Peyer's patch (tissue), 4 donors: ENCODE results near the gene CLNK. TPM values are rescaled to one million over a fixed set of nuclear protein-coding genes. Genes with fewer than 3 reads are reported as not detected.

Experiments
- DNase-seq, 3 donors: peaks; one replicate each; pipeline ENCODE4 v3.0.0-alpha.2; 2017 to 2019
- H3K27ac ChIP-seq, 4 donors: fragments of 200-600 bp; sonication (generic); one replicate each; pipeline ENCODE4 v1.5.1; 2016 to 2019
- H3K27me3 ChIP-seq, 2 donors: fragments of 200-600 bp; sonication (generic); one replicate each; pipeline ENCODE4 v1.5.1; 2019
- H3K36me3 ChIP-seq, 3 donors: fragments of 200-600 bp; sonication (generic); one replicate each; pipeline ENCODE4 v1.5.1; 2016 to 2019
- H3K4me1 ChIP-seq, 4 donors: fragments of 200-600 bp; sonication (generic); one replicate each; pipeline ENCODE4 v1.5.1; 2016 to 2019
- H3K4me3 ChIP-seq, 4 donors: fragments of 200-600 bp; sonication (generic); 1 replicate in 3 of 4; 2 replicates in 1 of 4; pipeline ENCODE4 v1.5.1; 2016 to 2019; ENCODE audit warnings: mild to moderate bottlenecking in 1 of 4
- H3K9me3 ChIP-seq, 4 donors: fragments of 200-600 bp; sonication (generic); one replicate each; pipeline ENCODE4 v1.5.1; 2016 to 2019; ENCODE audit warnings: mild to moderate bottlenecking in 1 of 4
- POLR2A ChIP-seq, 2 donors: fragments of 450-650 bp; IDR thresholded peaks; one replicate each; pipeline ENCODE4 v1.5.1; 2017; ENCODE audit warnings: antibody characterized with exemption in 2 of 2, mild to moderate bottlenecking in 2 of 2, moderate library complexity in 2 of 2
- total RNA-seq, 4 donors: library from RNA; depleted of rRNA; stranded (reverse); fragments of >200 nt; gene quantifications; one replicate each; pipeline ENCODE4 v1.1.0, GENCODE V29; 2016
- TF ChIP-seq, protein P1 (sequence below), 6 experiments: fragments of 450-650 bp in 4 of 6; fragments of 200-600 bp in 2 of 6; sonication (generic) in 1 of 6; IDR thresholded peaks; one replicate each; pipeline ENCODE4 v1.5.1; 2017 to 2019; ENCODE audit warnings: antibody characterized with exemption in 6 of 6, mild to moderate bottlenecking in 3 of 6, moderate library complexity in 1 of 6

CLNK gene
- total RNA-seq, 4 donors from 2014 or later = 0.13 to 4.1 TPM; not detected in 2

DNA sequence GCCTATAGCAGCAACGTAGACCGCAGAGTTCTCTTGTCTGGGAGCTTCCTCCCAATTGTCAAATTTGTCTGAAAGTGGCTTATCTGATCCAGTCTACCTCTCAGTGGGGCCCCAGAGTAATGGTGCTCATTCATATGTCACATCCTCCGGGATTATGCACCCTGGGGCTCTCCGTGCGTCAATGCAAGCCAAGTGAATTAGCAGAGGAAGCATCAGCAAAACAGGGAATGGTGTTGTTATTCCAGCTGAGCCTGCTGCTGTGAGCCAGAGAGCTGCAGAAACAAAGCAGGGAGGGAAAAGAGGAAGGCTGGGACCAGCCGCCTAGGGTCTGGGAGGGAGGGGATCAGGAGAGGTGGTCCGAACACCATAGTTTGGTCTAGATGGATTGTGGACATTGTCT lies 95.2 kb downstream of the CLNK start:
- Histone ChIP-seq H3K36me3 (no peaks in the 10 kb centered on the region), H3K4me1 (peaks cover 0 to 4% (median 0%) of the 10 kb centered on the region in 4 donors), H3K27ac (no peak overlapping the region), H3K9me3 (no peaks in the 10 kb centered on the region), H3K4me3 (no peak overlapping the region), H3K27me3 (no peaks in the 10 kb centered on the region)
- no peak for DNase-seq
- no peak for TF ChIP-seq POLR2A (IDR thresholded peaks at IDR 0.05)

GRCh38 chr4:10587697-10588096 lies 96.9 kb downstream of the CLNK start:
- Histone ChIP-seq H3K4me1 (peaks cover 0 to 12% (median 0%) of the 10 kb centered on the region in 4 donors), H3K27ac (no peak overlapping the region), H3K4me3 (no peak overlapping the region), H3K9me3 (no peaks in the 10 kb centered on the region), H3K27me3 (no peaks in the 10 kb centered on the region), H3K36me3 (no peaks in the 10 kb centered on the region)
- TF ChIP-seq, protein P1, sequence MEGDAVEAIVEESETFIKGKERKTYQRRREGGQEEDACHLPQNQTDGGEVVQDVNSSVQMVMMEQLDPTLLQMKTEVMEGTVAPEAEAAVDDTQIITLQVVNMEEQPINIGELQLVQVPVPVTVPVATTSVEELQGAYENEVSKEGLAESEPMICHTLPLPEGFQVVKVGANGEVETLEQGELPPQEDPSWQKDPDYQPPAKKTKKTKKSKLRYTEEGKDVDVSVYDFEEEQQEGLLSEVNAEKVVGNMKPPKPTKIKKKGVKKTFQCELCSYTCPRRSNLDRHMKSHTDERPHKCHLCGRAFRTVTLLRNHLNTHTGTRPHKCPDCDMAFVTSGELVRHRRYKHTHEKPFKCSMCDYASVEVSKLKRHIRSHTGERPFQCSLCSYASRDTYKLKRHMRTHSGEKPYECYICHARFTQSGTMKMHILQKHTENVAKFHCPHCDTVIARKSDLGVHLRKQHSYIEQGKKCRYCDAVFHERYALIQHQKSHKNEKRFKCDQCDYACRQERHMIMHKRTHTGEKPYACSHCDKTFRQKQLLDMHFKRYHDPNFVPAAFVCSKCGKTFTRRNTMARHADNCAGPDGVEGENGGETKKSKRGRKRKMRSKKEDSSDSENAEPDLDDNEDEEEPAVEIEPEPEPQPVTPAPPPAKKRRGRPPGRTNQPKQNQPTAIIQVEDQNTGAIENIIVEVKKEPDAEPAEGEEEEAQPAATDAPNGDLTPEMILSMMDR (IDR thresholded peaks at IDR 0.05) = no peak
- no peak for TF ChIP-seq POLR2A (IDR thresholded peaks at IDR 0.05)
- DNase-seq = peak in 1 of 3 donors; percentile 20

GRCh38 chr4:10587296-10587695 lies 97.3 kb downstream of the CLNK start:
- H3K36me3 ChIP-seq = no peaks in the 10 kb centered on the region
- DNase-seq = no peak
- H3K4me1 ChIP-seq = peaks cover 0 to 12% (median 0%) of the 10 kb centered on the region in 4 donors
- H3K9me3 ChIP-seq = no peaks in the 10 kb centered on the region
- no peak overlapping the region for H3K4me3 ChIP-seq
- H3K27ac ChIP-seq = no peak overlapping the region
- no peak for TF ChIP-seq POLR2A (IDR thresholded peaks at IDR 0.05)
- TF ChIP-seq, protein P1 (IDR thresholded peaks at IDR 0.05) = no peak
- H3K27me3 ChIP-seq = no peaks in the 10 kb centered on the region

DNA sequence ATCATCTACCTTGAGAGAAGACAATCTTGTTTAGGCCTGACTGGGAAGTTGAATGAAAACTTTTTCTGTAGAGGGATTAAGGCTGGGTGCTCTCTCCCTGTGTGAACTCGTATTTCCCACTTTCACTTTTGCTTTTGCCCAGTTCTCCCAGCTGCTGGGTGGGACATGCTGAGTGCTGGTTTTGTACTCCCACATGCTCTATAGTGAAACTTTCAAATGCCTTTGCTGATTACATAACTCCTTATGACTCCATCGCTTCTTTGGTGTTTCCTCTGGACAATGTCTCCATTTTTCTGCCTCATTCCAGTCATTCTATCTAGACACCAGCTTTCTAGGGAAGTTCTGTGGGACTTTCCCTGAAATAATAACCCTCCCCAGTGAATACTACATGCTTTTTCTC lies 100.5 kb downstream of the CLNK start:
- TF ChIP-seq, protein P1 (IDR thresholded peaks at IDR 0.05) = no peak
- TF ChIP-seq POLR2A (IDR thresholded peaks at IDR 0.05) = no peak
- H3K9me3 ChIP-seq = no peaks in the 10 kb centered on the region
- H3K27me3 ChIP-seq = no peaks in the 10 kb centered on the region
- peaks cover 0 to 12% (median 0%) of the 10 kb centered on the region in 4 donors for H3K4me1 ChIP-seq
- H3K27ac ChIP-seq = peak overlapping the region in 1 of 4 donors; percentile 31
- peak overlapping the region in 2 of 4 donors; percentile 17 to 23 for H3K4me3 ChIP-seq
- H3K36me3 ChIP-seq = no peaks in the 10 kb centered on the region
- DNase-seq = no peak

DNA sequence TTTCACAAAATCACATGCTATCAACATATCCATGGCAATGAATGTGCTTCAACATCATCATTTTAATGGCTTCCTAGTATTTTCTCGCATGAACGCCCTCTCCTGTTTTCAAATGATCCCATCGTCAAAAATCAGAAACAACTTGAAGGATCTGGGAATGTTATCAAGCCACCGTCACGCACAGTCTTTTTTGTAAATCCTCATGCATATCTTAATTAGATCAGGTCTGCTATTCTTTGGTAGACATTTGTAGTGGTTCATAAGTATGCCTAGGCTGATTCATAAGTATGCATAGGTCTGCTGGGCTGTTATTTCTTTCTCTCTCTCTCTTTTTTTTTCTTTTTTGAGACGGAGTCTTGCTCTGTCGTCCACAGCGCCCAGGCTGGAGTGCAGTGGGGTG lies 101.6 kb downstream of the CLNK start:
- DNase-seq = no peak
- no peaks in the 10 kb centered on the region for H3K27me3 ChIP-seq
- no peak overlapping the region for H3K4me3 ChIP-seq
- H3K9me3 ChIP-seq = no peaks in the 10 kb centered on the region
- TF ChIP-seq POLR2A (IDR thresholded peaks at IDR 0.05) = no peak
- TF ChIP-seq, protein P1 (IDR thresholded peaks at IDR 0.05) = no peak
- H3K27ac ChIP-seq = no peak overlapping the region
- peaks cover 0 to 12% (median 0%) of the 10 kb centered on the region in 4 donors for H3K4me1 ChIP-seq
- no peaks in the 10 kb centered on the region for H3K36me3 ChIP-seq

DNA sequence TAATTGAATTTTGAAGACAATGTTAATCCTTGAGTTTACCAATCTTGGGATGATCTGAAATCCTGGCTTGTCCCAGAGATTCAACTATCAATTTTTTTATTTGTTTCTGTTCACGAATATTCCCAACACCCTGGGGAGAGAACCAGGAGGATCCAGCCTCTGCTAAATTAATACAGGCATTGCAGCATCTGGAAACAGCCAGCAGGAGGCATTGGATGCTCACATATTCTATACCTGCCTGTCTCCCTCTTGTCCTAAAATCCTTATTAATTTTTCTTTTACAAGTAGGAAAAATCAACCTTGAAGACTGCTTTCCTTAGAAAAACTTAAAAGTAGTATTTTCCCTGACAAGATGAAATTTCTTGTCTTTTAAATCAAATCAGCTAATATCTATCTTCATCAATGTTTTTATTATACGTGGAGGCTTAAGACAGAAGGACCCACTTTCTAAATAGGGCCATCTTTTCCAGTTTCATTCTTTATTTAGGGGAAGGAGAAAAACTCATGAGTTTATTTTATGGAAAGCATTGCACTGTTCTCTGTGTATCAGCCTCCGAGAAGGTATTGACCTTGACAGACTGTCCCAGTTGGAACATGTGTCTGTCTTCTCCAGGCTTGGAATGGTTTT lies 102.4 kb downstream of the CLNK start:
- no peak overlapping the region for H3K27ac ChIP-seq
- H3K27me3 ChIP-seq = no peaks in the 10 kb centered on the region
- peaks cover 0 to 12% (median 0%) of the 10 kb centered on the region in 4 donors for H3K4me1 ChIP-seq
- no peak overlapping the region for H3K4me3 ChIP-seq
- peak in 2 of 3 donors; percentile 33 to 62 for DNase-seq
- H3K9me3 ChIP-seq = no peaks in the 10 kb centered on the region
- H3K36me3 ChIP-seq = no peaks in the 10 kb centered on the region
- TF ChIP-seq, protein P1 (IDR thresholded peaks at IDR 0.05) = peak; percentile 44 to 88 (median 79)
- TF ChIP-seq POLR2A (IDR thresholded peaks at IDR 0.05) = no peak
